ENCODE data around the gene HYI.

The HYI gene

GRCh38 chr1:43440358-43440757 is 13.4 kb downstream of the HYI start:
- H3K4me3 ChIP-seq (ENCODE audit: low read depth, low read length): no peak overlapping the region
- no peaks in the 10 kb centered on the region for H3K9me3 ChIP-seq
- no peak for TF ChIP-seq CTCF (IDR thresholded peaks at IDR 0.05; ENCODE audit: low read depth, low read length)
- no peaks in the 10 kb centered on the region for H3K4me1 ChIP-seq
- no peaks in the 10 kb centered on the region for H3K36me3 ChIP-seq
- no peak for DNase-seq
- no peaks in the 10 kb centered on the region for H3K27me3 ChIP-seq

DNA sequence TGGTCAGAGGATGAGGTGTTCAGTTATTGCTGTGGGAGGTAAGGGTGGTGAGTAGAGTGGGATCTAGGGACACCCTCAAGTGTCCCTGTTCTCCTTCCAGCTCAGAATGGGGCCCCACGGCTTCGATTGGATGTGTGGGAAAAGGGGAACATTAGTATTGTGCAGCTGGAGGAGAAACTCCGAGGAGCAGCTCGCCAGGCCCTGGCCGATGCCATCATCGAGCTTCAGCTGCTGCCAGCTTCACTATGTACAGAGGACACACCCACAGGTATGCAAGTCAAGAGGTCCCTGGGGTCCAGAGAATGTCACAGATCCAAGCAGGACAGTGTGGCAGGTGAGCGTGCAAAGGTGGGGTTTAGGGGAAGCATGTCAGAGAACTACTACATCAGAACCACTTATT is 13.9 kb downstream of the HYI start:
- no peak for DNase-seq
- TF ChIP-seq CTCF (IDR thresholded peaks at IDR 0.05; ENCODE audit: low read depth, low read length): no peak

DNA sequence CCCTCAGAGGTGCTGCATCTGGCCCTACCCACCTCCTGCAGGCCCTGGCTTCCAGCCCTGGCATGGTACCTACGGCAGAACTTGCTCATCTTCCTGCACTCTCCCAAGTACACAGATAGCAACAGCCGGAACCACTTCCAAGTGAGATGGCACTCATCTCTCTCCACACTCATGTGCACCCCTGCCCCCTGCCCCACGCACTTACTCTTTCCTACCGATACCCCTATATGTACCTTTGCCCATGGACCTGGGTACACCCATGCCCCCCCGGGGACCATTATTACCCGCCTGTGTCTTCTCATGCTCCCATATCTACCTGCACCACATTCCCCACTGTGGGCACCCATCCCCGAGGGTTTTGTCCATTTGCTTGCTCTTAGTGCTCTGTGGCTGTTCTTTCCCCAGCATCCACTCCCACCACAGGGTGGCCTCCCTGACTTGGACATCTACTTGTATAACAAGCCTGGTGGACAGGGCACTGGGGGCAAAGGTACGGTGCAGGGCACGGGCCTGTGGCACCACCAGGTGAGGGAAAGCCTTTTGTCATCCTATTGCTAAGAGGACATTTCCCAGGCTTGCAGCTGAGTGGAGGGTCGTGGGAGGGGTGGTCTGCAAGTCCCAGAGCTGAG is 14.7 kb downstream of the HYI start:
- no peaks in the 10 kb centered on the region for H3K4me1 ChIP-seq
- DNase-seq: no peak

More for the DNA sequence above, 13.9 kb downstream of the HYI start:
- Histone ChIP-seq H3K4me1 (no peaks in the 10 kb centered on the region), H3K4me3 (ENCODE audit: low read depth, low read length) (no peak overlapping the region), H3K36me3 (no peaks in the 10 kb centered on the region), H3K9me3 (no peaks in the 10 kb centered on the region), H3K27me3 (no peaks in the 10 kb centered on the region)

DNA sequence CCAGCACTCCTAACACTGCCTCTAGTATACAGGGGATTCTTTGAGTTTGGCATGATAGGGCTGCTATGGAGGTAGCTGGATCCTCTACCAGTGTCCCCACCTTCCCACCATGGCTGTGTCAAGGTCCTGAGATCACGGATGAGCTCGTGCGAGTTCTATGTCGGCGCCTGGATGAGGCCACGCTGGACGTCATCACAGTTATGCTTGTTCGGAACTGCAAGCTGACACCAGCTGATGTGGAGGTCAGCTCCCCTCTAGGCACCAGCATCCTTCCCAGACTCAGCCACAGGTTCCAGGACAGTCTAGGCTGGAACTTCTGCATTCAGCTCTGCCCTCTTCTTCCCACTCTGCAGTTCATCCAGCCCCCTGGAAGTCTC is 15.2 kb downstream of the HYI start:
- DNase-seq: no peak
- H3K27me3 ChIP-seq: no peaks in the 10 kb centered on the region
- no peaks in the 10 kb centered on the region for H3K36me3 ChIP-seq
- H3K9me3 ChIP-seq: no peaks in the 10 kb centered on the region
- H3K4me1 ChIP-seq: no peaks in the 10 kb centered on the region
- no peak for TF ChIP-seq CTCF (IDR thresholded peaks at IDR 0.05; ENCODE audit: low read depth, low read length)
- no peak overlapping the region for H3K4me3 ChIP-seq (ENCODE audit: low read depth, low read length)

More for the DNA sequence above, 14.7 kb downstream of the HYI start:
- Histone ChIP-seq H3K4me3 (ENCODE audit: low read depth, low read length) (no peak overlapping the region), H3K36me3 (no peaks in the 10 kb centered on the region), H3K27me3 (no peaks in the 10 kb centered on the region), H3K9me3 (no peaks in the 10 kb centered on the region)
- no peak for TF ChIP-seq CTCF (IDR thresholded peaks at IDR 0.05; ENCODE audit: low read depth, low read length)

DNA sequence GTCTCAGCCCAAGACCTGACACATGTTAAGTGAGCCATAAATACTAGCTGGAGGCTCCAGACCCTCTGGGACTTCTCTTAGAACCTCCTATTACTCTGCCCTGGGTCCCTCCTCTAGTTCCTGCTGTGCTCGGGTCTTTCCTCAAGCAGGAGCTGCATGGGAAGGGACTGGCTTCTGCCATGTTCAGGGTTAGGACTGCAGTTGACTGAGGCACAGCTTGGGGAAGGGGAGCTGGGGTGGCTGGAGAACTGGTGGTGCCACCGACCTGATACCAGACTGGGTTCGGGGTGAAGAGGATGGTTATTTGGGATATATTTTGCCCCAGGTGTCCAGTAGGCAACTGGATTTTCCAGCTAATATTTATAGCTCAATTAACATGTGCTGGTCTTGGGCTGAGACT is 15.7 kb downstream of the HYI start:
- Histone ChIP-seq H3K4me1 (no peaks in the 10 kb centered on the region), H3K4me3 (ENCODE audit: low read depth, low read length) (no peak overlapping the region), H3K36me3 (no peaks in the 10 kb centered on the region), H3K27me3 (no peaks in the 10 kb centered on the region), H3K9me3 (no peaks in the 10 kb centered on the region)
- DNase-seq: no peak
- TF ChIP-seq CTCF (IDR thresholded peaks at IDR 0.05; ENCODE audit: low read depth, low read length): no peak

DNA sequence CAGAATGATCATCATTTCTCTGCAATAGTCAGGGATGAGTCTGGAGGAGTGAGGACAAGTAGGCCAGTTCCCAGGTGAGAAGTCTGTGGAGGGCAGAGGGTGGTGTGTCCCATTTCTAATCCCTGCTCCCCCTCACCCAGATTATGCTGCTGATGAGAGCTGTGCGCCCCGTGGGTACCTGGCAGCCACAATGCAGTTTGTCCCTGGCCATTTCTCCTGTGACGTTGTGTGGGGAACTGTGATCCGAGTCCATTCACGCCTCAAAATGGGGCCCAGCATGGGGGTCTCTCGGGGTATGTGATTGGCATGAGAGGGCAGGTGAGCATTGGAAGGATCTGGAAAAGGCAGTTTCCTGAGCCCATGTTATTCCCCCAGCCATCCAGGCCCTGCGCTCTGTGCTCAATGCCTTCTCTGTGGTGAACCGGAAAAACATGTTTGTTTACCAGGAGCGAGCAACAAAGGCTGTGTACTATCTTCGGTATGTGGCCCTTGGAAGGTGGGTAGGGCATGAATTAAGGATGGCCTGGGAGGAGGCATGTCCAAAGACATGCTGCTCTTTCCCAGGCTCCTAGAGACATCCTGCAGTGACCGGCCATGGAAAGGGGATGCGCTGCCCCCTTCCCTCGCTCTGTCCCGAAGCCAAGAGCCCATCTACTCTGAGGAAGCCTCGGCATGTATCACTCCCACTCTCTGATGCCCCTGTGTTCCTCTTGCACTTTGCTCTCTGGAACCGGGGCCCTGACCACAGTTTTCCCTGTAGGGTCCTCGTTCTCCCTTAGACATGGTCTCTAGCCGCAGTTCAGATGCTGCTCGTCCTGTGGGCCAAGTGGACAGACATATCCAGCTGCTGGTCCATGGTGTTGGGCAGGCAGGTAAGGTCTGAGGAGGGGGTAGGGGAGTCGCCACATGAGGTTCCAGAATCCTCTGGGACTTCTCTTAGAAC is 16.4 kb downstream of the HYI start:
- TF ChIP-seq CTCF (IDR thresholded peaks at IDR 0.05; ENCODE audit: low read depth, low read length): no peak
- no peaks in the 10 kb centered on the region for H3K36me3 ChIP-seq
- H3K27me3 ChIP-seq: no peaks in the 10 kb centered on the region

More for the DNA sequence above, 16.4 kb downstream of the HYI start:
- H3K4me1 ChIP-seq: no peaks in the 10 kb centered on the region
- H3K4me3 ChIP-seq (ENCODE audit: low read depth, low read length): no peak overlapping the region
- DNase-seq: no peak
- no peaks in the 10 kb centered on the region for H3K9me3 ChIP-seq

Measured in BE2C (cell line).